Uterus (tissue), 2 donors: ENCODE results near the gene C1QTNF9B.

Experiments
- CTCF ChIP-seq, 4 experiments: fragments of 200-600 bp in 2 of 4; fragments of 450-650 bp in 2 of 4; sonication (generic) in 2 of 4; IDR thresholded peaks; one replicate each; pipeline ENCODE4 v1.5.1; 2016 to 2019; ENCODE audit warnings: antibody characterized with exemption in 4 of 4, mild to moderate bottlenecking in 2 of 4, moderate library complexity in 1 of 4
- POLR2A ChIP-seq, 2 donors: fragments of 450-650 bp; IDR thresholded peaks; one replicate each; pipeline ENCODE4 v1.6.1; 2016; ENCODE audit warnings: antibody characterized with exemption in 2 of 2, mild to moderate bottlenecking in 1 of 2, moderate library complexity in 1 of 2

- TF ChIP-seq CTCF (IDR thresholded peaks at IDR 0.05) (no peak), POLR2A (IDR thresholded peaks at IDR 0.05) (no peak)
Observed at GRCh38 chr13:23919006-23919405, 21.7 kb upstream of the C1QTNF9B start.
